Measurements from ENCODE around the gene EIF5B.

DNA sequence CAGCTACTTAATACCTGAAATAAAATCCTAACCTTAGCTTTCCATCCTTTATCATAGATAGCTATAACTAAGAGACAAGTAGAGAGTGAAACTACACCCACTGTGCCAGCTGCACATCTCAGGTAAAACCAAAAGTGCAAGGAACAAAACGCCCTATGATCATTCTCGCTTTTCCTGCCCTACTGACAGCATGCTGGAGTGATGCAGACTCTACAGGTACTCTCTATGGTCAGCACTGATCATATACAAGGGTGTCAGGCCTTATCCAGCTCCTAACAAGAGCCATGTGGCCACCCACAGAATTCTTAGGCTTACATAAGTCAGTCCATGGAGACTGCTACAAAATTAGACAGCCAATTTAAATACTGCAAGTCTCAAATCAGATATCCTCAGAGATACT lies 107.0 kb downstream of the EIF5B start:
- TF ChIP-seq, protein P1, sequence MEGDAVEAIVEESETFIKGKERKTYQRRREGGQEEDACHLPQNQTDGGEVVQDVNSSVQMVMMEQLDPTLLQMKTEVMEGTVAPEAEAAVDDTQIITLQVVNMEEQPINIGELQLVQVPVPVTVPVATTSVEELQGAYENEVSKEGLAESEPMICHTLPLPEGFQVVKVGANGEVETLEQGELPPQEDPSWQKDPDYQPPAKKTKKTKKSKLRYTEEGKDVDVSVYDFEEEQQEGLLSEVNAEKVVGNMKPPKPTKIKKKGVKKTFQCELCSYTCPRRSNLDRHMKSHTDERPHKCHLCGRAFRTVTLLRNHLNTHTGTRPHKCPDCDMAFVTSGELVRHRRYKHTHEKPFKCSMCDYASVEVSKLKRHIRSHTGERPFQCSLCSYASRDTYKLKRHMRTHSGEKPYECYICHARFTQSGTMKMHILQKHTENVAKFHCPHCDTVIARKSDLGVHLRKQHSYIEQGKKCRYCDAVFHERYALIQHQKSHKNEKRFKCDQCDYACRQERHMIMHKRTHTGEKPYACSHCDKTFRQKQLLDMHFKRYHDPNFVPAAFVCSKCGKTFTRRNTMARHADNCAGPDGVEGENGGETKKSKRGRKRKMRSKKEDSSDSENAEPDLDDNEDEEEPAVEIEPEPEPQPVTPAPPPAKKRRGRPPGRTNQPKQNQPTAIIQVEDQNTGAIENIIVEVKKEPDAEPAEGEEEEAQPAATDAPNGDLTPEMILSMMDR (conservative IDR thresholded peaks at IDR 0.05 in 1 of 2, IDR thresholded peaks at IDR 0.05 in 1 of 2; ENCODE audit: low read depth in 1 of 2, low read length in 2 of 2), result no peak
- no peak for TF ChIP-seq EZH2 (IDR thresholded peaks at IDR 0.05; ENCODE audit: low read length, missing control alignments)
